Measurements from ENCODE around the gene GNE.
"Not testable (repeated sequence)": the region's sequence is repeated elsewhere in the genome, so short reads cannot be mapped to it uniquely, and the experiment has no call there.

GNE gene

GRCh38 chr9:36207546-36208012 is 50.7 kb downstream of the GNE start:
- DNase-seq: no peak

GRCh38 chr9:36207016-36207415 is 51.2 kb downstream of the GNE start:
- DNase-seq: no peak

- DNase-seq: no peak
Measured at GRCh38 chr9:36204906-36205547, 53.2 kb downstream of the GNE start.

- DNase-seq: no peak
Measured at GRCh38 chr9:36194326-36195000, 63.8 kb downstream of the GNE start.

- DNase-seq: no peak
Measured at GRCh38 chr9:36193023-36193422, 65.2 kb downstream of the GNE start.

- DNase-seq: no peak
Measured at GRCh38 chr9:36192196-36192595, 66.1 kb downstream of the GNE start.

GRCh38 chr9:36191686-36192085 is 66.6 kb downstream of the GNE start:
- no peak for DNase-seq

- DNase-seq: peak; percentile 33
Measured at GRCh38 chr9:36191290-36191645, 67.0 kb downstream of the GNE start.

GRCh38 chr9:36190388-36191289 is 67.6 kb downstream of the GNE start, which contains the start of gene CLTA:
CLTA (plus strand) TSS chr9:36190921; CDS start chr9:36191057, 136 bp downstream.
- DNase-seq: peak; percentile 100

GRCh38 chr9:36189976-36190375 is 68.3 kb downstream of the GNE start:
- peak; percentile 63 for DNase-seq

- no peak for DNase-seq
Measured at GRCh38 chr9:36188212-36188611, 70.0 kb downstream of the GNE start.

GRCh38 chr9:36187414-36187813 is 70.8 kb downstream of the GNE start:
- no peak for DNase-seq

GRCh38 chr9:36180243-36180642 is 78.0 kb downstream of the GNE start:
- DNase-seq: not testable (repeated sequence)

- DNase-seq: no peak
Measured at GRCh38 chr9:36177571-36177970, 80.7 kb downstream of the GNE start.

GRCh38 chr9:36176496-36176895 is 81.8 kb downstream of the GNE start:
- DNase-seq: not testable (repeated sequence)

GRCh38 chr9:36175209-36175608 is 83.0 kb downstream of the GNE start:
- not testable (repeated sequence) for DNase-seq

GRCh38 chr9:36174731-36175130 is 83.5 kb downstream of the GNE start:
- DNase-seq: no peak

- DNase-seq: no peak
Measured at GRCh38 chr9:36174271-36174670, 84.0 kb downstream of the GNE start.

GRCh38 chr9:36173861-36174260 is 84.4 kb downstream of the GNE start:
- no peak for DNase-seq

GRCh38 chr9:36170531-36170930 is 87.7 kb downstream of the GNE start:
- no peak for DNase-seq

GRCh38 chr9:36169708-36170107 is 88.5 kb downstream of the GNE start:
- no peak for DNase-seq

- DNase-seq: no peak
Measured at GRCh38 chr9:36169166-36169565, 89.1 kb downstream of the GNE start, which contains the start of gene CCIN. CCIN (plus strand) TSS chr9:36169388; CDS start chr9:36169503, 115 bp downstream.

GRCh38 chr9:36166168-36166927 is 91.9 kb downstream of the GNE start:
- DNase-seq: peak; percentile 75

Measured in NCI-H1092 treated with DMSO at 0.1 percent for 48 hours (cell line).